Calu3 (cell line): ENCODE data around the gene TAF4B. TPM values are rescaled to one million over a fixed set of nuclear protein-coding genes. Genes with fewer than 3 reads are reported as not detected.

Source experiments
- BruUV-seq: library from RNA; stranded (reverse); fragments of 400-500 nt; replicated peaks from 2 replicates; lab custom pipeline; 2021; lab: Mats Ljungman, UMichigan
- CTCF ChIA-PET: fragments of 300-600 bp; sonication (Branson Sonifier 250); formaldehyde crosslinking; loops from one replicate; lab custom pipeline; 2022; ENCODE audit warnings: antibody characterized with exemption; lab: Charles Lee
- DNase-seq: peaks from one replicate; pipeline ENCODE4 v3.0.0; 2022
- H3K27ac Mint-ChIP-seq: one replicate; pipeline ENCODE4 v1.8.0; 2022; ENCODE audit warnings: mixed read lengths; ENCODE audit not compliant: unreplicated experiment
- H3K27me3 Mint-ChIP-seq: one replicate; pipeline ENCODE4 v1.8.0; 2022; ENCODE audit warnings: mixed read lengths; ENCODE audit not compliant: unreplicated experiment
- H3K36me3 Mint-ChIP-seq: one replicate; pipeline ENCODE4 v1.8.0; 2022; ENCODE audit warnings: mild to moderate bottlenecking, moderate library complexity, mixed read lengths; ENCODE audit not compliant: insufficient read depth, unreplicated experiment
- H3K4me1 Mint-ChIP-seq: one replicate; pipeline ENCODE4 v1.8.0; 2022; ENCODE audit warnings: mild to moderate bottlenecking, low read depth, mixed read lengths; ENCODE audit not compliant: unreplicated experiment
- H3K4me3 Mint-ChIP-seq: one replicate; pipeline ENCODE4 v1.8.0; 2022; ENCODE audit warnings: mild to moderate bottlenecking, low read depth, moderate library complexity, mixed read lengths; ENCODE audit not compliant: unreplicated experiment
- H3K9me3 Mint-ChIP-seq: one replicate; pipeline ENCODE4 v1.8.0; 2022; ENCODE audit warnings: low read depth, mixed read lengths; ENCODE audit not compliant: unreplicated experiment
- intact Hi-C: fragments of 100-400 bp; cut with micrococcal nuclease; formaldehyde crosslinking; loops from one replicate; pipeline ENCODE4 v1.10.0; 2022; ENCODE audit not compliant: unreplicated experiment
- total RNA-seq: library from RNA; stranded (reverse); gene quantifications from 2 replicates; pipeline ENCODE4 v1.2.3, GENCODE V29; 2022
- TF ChIP-seq, protein P1 (sequence below): fragments of 200-600 bp; IDR thresholded peaks from one replicate; pipeline ENCODE4 v1.8.0; 2022; ENCODE audit warnings: antibody characterized with exemption; ENCODE audit not compliant: unreplicated experiment

The TAF4B gene
- total RNA-seq, 1 experiment from 2014 or later: 9.6 TPM

DNA sequence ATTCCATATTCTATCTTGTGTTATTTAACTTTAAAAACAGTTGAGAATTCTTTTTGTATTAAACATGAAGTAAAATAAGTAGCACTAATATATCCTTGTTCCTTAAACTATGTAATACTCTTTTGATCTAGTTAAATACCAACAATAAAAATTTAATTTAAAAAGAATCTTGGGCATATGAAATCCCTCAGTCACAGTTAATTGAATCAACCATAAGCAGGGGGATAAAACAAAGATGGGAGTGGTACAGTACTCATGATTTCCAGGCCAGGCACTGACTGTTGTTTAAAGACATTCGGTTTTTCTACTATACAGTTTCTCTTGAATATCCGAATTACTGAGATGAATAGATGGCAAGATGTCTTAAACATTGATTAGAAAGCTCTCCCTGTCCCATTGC, 99.5 kb downstream of the TAF4B start:
- intact Hi-C loops: no loop called here
- no peaks in the 10 kb centered on the region for H3K4me1 Mint-ChIP-seq
- TF ChIP-seq, protein P1, sequence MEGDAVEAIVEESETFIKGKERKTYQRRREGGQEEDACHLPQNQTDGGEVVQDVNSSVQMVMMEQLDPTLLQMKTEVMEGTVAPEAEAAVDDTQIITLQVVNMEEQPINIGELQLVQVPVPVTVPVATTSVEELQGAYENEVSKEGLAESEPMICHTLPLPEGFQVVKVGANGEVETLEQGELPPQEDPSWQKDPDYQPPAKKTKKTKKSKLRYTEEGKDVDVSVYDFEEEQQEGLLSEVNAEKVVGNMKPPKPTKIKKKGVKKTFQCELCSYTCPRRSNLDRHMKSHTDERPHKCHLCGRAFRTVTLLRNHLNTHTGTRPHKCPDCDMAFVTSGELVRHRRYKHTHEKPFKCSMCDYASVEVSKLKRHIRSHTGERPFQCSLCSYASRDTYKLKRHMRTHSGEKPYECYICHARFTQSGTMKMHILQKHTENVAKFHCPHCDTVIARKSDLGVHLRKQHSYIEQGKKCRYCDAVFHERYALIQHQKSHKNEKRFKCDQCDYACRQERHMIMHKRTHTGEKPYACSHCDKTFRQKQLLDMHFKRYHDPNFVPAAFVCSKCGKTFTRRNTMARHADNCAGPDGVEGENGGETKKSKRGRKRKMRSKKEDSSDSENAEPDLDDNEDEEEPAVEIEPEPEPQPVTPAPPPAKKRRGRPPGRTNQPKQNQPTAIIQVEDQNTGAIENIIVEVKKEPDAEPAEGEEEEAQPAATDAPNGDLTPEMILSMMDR: no peak
- H3K36me3 Mint-ChIP-seq: peaks cover 4% of the 10 kb centered on the region
- no peak overlapping the region for H3K27ac Mint-ChIP-seq
- H3K27me3 Mint-ChIP-seq: no peaks in the 10 kb centered on the region
- no peak for DNase-seq
- H3K4me3 Mint-ChIP-seq: no peak overlapping the region
- CTCF ChIA-PET: no interaction called here
- H3K9me3 Mint-ChIP-seq: no peaks in the 10 kb centered on the region
- no TSS peak for BruUV-seq

DNA sequence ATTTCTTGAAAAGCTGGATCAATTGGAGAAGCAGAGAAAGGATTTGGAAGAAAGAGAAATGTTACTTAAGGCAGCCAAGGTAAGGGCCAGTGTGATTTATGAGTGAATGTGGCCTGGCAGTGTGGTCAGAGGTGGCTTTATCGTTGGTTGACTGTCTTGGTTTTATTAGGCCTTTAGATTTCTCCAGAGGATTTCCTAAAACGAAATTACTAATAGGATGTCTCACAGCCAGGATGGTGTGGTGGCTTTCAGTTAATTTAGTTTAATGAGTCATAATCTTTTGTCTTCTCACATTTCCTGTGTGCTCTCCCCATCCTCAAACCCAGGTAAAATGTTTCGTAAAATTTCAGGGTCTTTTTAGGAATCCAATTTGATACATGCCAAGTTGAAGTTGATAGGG, 100.8 kb downstream of the TAF4B start:
- DNase-seq: no peak
- H3K4me1 Mint-ChIP-seq: no peaks in the 10 kb centered on the region
- H3K9me3 Mint-ChIP-seq: no peaks in the 10 kb centered on the region
- CTCF ChIA-PET: no interaction called here
- no peaks in the 10 kb centered on the region for H3K27me3 Mint-ChIP-seq
- H3K27ac Mint-ChIP-seq: no peak overlapping the region
- TF ChIP-seq, protein P1: no peak
- BruUV-seq: no TSS peak
- H3K4me3 Mint-ChIP-seq: no peak overlapping the region
- H3K36me3 Mint-ChIP-seq: peaks cover 4% of the 10 kb centered on the region
- intact Hi-C loops: no loop called here

DNA sequence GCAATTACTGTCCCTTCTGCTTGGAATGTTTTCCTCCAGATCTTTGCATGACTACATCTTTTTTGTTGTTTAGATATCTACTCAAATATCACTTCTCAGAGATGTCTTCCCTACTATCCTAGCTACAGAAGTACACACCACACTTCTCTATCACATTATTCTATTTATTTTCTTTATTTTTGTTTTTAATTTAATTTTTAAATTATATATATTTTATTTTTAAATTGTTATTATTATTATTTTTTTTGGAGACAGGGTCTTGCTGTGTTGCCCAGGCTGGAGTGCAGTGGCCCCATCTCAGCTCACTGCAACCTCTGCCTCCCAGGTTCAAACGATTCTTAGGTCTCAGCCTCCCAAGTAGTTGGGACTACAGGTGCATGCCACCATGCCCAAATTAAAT, 106.7 kb downstream of the TAF4B start:
- H3K36me3 Mint-ChIP-seq: no peaks in the 10 kb centered on the region
- no peak overlapping the region for H3K27ac Mint-ChIP-seq
- CTCF ChIA-PET: interaction anchor here (1.8 kb wide), 1 partner anchor 51 kb away, joined by 4 read pairs; no protein-coding TSS in a partner anchor
- TF ChIP-seq, protein P1: no peak
- H3K27me3 Mint-ChIP-seq: no peaks in the 10 kb centered on the region
- intact Hi-C loops: no loop called here
- no peak for DNase-seq
- BruUV-seq: no TSS peak
- no peaks in the 10 kb centered on the region for H3K4me1 Mint-ChIP-seq
- H3K4me3 Mint-ChIP-seq: no peak overlapping the region
- no peaks in the 10 kb centered on the region for H3K9me3 Mint-ChIP-seq

DNA sequence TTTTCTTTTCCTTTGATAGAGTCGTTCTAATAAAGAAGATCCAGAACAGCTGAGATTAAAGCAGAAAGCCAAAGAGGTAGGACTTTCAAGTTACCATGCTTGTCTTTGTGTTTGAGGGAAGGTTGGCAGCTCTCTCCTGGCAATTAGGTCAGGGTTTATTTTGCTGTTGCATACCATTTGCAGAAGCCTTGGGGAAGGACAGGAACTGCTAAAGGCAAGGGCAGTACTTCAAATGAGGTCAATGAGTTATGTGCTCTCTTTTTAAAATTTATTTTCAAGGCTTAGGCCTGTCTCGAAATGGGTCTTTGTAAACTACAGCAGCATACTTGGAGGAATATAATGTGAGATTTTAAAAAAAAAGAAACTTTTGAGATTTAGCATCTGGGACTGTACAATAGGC, 108.9 kb downstream of the TAF4B start:
- intact Hi-C loops: no loop called here
- no TSS peak for BruUV-seq
- no peak overlapping the region for H3K27ac Mint-ChIP-seq

More for the DNA sequence above, 108.9 kb downstream of the TAF4B start:
- Mint-ChIP-seq H3K9me3 (no peaks in the 10 kb centered on the region), H3K4me3 (no peak overlapping the region), H3K36me3 (no peaks in the 10 kb centered on the region), H3K4me1 (no peaks in the 10 kb centered on the region), H3K27me3 (no peaks in the 10 kb centered on the region)
- DNase-seq: no peak
- CTCF ChIA-PET: no interaction called here
- TF ChIP-seq, protein P1: no peak
